HG03342 (cell line): Measurements from ENCODE around the gene PHLPP1.
A peak's percentile ranks its signal among the peaks of the same experiment; 100 is the strongest.
"Not testable (repeated sequence)": the region's sequence is repeated elsewhere in the genome, so short reads cannot be mapped to it uniquely, and the experiment has no call there.

Experiments used
- ATAC-seq: cut with Tn5 transposase; IDR thresholded peaks from one replicate; pipeline ENCODE4 v1.9.1; 2021; ENCODE audit warnings: mild to moderate bottlenecking, moderate library complexity; ENCODE audit not compliant: unreplicated experiment

The PHLPP1 gene

DNA sequence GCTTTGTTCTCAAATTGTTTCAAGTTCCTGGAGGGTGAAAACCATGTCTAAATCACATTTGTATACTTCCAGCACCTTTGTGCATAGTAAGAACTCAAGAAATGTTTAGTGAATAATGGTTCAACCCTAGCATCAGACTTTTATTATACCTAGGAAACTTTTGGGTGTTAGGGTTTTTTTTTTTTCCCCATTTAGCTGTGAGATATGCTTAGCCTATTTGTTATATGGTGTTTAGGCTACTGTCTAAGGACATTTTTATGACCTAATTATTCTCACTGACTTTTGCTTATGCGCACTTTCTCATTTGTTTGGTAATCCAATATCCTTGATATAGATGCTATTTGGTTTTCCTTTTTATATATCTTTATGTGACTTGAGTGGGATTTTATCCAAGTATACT is 164.7 kb downstream of the PHLPP1 start:
- ATAC-seq, result no peak

DNA sequence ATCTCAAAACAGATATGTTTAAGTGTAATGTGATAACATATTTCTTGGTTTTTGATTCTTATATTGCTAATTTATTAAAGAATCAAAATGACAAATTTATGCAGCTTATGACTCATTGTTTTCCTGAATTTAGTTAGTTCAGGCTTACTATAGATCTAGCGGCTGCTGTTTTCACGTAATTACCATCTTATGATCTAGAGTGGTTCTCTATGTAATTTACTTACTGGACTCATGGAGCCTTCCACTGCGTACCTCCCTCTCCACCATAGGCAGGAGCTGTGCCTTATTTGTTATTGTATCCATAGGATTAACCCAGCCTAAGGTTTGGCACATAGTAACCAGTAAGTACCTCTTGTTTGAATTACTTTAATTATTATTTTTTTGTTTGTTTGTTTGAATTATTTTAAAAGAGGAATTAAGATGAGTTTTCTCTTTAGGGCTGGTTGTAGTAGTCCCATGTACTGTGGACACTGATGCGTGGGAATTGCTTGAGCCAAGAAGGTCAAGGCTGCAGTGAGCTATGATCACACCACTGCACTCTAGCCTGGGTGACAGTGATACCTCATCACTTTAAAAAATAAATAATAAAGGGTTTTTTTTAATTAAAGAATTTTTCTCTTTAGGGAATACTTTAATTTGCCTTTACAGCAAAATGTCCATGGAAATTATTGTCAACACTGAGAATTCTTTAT is 165.5 kb downstream of the PHLPP1 start:
- no peak for ATAC-seq

DNA sequence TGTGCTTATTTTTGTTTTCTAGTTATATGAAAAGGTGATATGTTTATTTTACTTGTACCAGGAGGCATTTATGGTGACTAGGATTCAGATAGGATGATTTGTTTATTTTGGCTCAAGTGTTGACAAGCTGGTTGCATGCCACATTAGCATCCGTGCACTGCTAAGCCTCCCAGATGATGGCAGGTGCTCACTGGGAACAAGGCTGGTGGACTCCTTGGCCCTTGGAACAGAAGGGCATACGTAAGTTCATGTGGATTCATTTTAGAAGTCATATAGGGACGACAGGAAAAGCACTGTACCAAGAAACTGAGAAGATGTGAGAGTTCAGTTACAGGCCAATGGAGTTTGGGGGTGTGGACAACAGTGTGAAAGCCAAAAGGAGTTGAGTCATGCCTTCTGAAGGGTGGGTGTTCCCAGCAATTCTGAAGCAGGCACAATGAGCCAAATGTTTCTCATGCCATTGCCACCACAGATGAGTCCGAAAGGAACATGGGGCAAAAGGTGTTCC is 166.2 kb downstream of the PHLPP1 start:
- ATAC-seq, result no peak

DNA sequence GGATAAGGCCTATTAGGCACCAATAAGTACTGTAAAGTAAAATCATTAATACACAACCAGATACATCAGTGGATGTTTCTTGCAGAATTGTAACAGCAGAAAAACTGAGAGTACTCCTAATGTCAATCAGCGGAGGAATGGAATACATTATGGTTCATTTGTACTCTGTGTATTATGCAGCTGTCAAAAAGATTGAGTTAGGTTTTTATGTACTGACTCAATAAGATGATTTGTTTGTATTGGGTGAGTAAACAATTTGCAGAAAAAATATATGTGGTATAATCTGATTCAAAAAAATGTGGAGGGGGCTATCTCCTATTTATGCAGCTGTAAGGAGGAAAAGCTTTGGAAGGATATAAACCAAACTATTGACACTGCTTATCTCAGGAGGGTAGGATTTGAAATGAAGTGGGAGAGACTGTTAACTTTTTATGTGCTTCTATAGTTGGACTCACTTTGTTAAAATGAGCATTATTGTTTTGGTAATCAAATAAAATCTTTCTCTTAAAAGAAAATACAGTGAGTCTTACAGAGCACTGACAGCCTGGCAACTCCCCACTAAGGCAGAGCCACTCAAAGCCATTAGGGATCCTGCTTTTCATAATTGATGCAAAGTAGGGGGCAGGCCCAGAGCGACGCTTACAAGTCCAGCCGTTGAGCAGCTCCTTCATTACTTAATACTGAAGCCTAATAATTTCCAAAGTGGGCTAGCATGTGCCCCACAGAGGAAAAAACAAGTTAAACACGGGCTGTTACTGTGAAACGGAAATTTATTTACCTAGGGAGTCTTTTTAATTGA is 168.8 kb downstream of the PHLPP1 start:
- no peak for ATAC-seq

DNA sequence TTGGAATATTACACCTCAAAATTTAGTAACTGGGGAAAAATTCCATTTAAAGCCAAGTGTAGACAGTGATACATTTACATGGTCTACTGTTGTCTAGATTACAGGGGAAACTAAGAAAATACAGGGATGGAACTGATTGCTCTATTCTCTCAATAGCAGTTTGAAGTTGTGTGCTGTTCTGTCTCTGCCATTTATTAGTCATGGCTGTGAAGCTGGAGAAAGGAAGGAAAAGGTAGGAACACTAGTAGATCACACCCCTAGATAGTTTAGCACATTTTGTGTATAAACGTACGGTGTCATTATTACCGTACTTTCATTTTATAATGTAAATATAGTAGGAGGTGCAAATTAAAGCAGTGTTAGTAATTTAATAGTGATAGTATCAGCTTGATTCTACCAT is 170.5 kb downstream of the PHLPP1 start:
- no peak for ATAC-seq

DNA sequence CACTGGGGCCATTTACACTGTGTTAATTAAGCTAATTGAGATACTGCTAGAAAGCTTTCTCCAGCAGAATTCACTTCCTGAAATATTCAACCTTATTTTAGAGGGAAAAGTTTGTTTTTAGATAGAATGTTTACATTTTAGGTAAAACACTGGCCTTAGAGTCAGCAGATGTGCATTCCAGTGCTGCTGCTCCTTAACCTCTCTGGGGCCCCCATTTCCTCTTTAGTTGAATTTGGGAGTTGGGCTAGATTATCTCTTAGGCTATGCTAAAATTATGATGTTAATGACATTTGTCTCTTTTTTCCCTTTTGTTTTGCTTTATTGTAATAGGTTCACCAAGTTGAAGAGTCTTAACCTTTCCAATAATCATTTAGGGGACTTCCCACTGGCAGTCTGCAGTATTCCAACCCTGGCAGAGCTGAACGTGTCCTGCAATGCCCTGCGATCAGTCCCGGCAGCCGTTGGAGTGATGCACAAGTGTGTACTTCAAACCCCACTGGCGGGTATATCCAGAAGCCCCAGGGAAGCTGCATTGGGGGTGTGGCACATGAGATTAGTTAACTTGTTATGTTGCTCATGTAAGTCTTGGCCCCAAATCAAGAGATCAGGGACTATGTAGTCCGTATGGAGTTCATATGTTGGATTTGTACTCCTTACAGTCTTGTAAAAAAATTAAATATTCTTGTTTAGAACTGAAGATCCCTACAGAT is 179.5 kb downstream of the PHLPP1 start:
- no peak for ATAC-seq

DNA sequence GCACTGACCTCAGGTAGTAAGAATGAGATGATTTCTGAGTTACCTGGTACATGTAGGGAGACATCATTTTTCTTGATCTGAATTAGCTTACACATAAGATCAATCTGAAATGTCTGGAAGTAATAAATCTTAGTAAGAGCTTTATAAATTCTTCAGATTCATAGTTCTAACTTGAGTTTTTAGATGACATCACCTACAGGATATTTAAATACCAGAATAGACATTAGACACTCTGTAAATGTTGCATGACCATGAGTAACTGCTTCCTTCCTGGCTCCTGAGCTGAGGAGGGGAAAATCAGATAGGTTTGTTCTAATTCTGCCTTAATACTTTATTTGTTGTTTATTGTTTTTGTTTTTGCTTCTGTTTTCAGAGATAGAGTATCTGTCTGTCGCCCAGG is 181.8 kb downstream of the PHLPP1 start:
- no peak for ATAC-seq

DNA sequence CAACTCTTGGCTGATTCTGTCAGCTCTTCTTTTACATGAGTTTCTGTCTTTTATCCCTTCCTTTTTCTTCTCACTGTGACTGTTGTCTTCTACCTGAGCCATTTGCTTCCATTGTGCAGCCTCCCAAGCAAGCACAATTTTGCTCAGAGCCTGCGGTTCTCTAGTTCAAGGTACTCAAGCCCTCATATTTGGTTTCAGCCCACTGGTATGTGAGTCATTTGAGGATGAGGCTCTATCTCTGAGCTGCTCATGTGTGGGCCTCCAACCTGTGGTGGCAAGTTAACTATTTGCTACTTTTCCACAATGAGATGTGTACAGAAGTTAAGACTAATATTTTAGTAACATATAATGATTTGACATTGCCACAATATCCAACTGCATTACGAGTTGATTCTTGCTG is 183.0 kb downstream of the PHLPP1 start:
- ATAC-seq, result peak; percentile 95

DNA sequence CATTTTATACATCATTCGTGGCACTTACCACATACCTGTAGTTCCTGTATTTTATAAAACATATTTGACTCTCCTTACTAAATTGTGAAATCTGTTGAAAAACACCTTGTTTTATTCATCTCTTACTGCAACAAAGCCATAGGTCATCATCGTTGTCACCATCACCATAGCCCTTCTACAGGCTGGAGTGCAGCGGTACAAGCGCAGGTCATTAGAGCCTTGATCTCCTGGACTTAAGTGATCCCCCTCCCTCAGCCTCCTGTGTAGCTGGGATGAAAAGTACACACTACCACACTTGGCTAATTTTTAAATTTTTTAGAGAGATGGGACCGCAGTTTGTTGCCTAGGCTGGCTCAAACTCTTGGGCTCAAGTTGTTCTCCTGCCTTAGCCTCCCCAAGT is 184.2 kb downstream of the PHLPP1 start:
- no peak for ATAC-seq

DNA sequence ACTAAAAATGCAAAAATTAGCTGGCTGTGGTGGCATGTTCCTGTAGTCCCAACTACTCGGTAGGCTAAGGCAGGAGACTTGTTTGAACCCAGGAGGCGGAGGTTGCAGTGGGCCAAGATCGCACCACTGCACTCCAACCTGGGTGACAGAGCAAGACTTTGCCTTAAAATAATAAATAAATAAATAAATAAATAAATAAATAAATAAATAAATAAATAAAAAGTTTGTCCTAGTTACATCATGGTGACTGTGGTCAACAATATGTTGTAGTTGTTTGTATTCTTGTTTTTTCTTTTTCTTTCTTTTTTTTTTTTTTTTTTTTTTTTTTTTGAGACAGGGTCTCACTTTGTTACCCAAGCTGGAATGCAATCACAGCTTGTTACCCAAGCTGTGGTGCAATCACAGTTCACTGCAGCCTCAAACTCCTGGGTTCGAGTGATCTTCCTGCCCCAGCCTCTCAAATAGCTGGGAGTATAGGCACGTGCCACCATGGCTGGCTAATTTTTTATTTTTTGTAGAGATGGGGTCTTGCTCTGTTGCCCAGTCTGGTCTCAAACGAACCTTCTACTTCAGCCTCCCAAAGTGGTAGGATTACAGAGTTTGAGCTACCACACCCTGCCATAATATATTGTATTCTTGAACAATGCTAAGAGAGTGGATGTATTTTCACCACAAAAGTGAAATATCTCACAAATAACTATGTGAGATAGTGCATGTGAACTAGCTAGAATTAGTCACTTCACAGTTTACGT is 185.0 kb downstream of the PHLPP1 start:
- no peak for ATAC-seq

DNA sequence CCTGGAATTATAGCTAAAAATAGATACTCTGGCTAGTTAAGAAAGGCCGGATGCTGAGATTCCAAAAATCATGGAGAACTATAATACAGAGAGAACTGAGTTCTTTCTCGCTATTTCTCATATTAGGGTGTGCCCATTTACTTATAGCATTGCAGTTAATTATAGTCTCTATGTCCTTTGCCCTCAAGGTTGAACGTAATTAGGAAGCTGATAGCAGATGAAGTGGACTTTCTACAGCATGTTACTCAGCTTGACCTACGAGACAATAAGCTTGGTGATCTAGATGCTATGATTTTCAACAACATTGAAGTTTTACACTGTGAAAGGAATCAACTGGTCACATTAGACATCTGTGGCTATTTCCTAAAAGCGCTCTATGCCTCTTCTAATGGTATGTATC is 187.4 kb downstream of the PHLPP1 start:
- ATAC-seq, result no peak

DNA sequence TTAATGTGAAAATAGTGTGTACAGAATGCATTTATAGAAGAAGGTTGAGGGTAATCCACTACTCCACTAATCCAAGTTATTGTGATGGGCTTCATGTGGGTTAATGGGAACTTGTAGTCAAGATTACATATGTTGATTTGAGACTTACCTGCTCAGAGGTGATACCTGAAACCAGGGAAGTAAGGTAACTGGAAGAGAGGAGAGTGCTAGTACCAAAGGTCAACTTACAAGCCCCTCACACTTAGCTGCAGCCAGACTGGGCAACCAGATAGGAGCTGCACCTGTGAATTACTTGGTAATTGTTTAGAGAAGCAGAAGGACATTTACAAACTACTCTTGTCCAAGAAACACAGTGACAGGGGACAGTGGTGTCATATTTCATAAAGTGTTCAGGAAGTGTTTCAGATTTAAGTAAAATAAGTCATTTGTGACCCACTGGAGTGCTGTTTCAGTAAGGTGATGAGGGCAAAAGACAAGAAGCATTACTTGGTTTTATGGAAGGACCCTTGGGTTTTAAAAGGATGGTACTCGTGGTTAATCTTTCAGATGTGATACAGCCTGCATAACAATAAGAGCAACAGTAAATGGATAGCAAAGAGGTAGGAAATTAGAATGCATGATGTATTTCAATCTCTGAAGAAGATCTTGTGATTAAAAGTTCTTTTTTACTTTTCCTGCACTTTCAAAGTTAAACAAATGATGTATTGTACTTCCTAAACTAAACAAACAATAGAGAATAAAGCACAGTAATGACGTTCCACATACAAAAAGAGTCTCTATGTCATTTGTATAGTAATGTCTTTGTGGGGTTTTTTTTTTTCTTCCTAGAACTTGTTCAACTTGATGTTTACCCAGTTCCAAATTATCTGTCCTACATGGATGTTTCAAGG is 189.3 kb downstream of the PHLPP1 start:
- ATAC-seq, result no peak

DNA sequence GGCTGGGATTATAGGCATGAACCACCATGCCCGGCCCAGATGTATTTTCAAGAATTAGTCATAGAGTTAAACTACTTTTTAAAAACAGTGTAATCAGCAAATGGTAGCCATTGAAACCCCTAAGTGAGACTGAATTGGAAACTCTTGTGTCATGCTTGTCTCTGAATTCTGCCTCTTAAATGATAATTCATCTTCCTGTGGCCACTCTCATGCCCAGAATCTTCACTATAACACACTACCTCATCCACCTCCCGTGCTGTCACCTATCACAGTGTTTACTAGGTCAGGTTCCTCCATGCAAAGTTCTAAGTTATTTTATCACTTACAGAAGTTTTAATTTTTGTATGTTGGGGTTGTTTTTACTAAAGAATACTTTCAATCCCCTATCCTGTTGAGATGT is 197.5 kb downstream of the PHLPP1 start:
- ATAC-seq, result no peak

DNA sequence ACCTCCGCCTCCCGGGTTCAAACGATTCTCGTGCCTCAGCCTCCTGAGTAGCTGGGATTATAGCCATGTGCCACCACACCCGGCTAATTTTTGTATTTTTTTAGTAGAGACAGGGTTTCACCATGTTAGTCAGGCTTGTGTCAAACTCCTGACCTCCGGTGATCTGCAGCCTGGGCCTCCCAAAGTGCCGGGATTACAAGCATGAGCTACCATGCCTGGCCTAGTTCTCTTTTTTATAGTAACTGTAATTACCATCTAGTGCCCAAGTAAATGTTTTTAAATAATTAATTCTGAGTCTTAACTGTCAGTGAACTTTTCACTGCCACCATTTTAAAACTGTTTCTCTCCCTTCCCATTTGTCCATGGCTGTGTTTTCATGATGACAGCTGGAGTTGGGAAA is 198.5 kb downstream of the PHLPP1 start:
- ATAC-seq, result not testable (repeated sequence)

DNA sequence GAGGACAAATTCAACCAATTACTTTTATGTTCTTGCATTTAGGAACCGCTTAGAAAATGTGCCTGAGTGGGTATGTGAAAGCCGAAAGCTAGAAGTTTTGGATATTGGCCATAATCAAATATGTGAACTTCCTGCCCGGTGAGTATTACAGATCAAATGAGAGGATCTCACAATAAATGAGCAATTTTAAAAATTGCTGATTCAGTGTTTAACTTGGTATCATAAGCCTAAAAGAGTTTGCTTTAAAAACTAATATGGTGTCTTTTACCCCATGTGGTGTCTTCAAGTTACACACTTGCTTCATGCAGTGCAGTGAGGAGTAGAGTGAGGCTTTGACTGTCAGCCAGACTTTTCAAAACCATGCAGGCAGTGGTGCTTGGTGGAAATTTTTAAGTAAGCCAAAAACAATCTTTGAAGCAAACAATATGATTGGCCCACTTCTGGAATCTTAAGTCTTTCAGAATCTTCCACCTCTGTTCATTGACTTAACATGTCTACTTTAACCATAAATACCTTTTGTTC is 199.6 kb downstream of the PHLPP1 start:
- no peak for ATAC-seq

DNA sequence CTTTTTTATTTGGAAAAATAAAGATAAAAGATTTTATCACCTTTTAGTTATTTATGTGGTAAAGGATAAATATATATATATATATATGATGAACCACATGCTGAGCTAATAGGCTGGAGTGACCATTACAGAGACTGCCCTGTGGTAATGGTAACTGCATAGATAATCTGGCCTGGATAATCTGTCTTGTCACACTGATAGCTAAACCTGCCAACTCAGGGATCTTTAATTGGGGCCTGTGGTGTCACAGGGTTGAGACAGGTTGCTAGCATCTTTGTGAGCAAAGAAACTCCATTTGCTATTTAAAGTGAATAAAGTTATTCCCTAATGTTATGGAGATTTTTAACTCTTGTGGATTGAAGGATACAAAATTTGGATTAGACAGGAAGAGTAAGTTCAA is 203.0 kb downstream of the PHLPP1 start:
- no peak for ATAC-seq

DNA sequence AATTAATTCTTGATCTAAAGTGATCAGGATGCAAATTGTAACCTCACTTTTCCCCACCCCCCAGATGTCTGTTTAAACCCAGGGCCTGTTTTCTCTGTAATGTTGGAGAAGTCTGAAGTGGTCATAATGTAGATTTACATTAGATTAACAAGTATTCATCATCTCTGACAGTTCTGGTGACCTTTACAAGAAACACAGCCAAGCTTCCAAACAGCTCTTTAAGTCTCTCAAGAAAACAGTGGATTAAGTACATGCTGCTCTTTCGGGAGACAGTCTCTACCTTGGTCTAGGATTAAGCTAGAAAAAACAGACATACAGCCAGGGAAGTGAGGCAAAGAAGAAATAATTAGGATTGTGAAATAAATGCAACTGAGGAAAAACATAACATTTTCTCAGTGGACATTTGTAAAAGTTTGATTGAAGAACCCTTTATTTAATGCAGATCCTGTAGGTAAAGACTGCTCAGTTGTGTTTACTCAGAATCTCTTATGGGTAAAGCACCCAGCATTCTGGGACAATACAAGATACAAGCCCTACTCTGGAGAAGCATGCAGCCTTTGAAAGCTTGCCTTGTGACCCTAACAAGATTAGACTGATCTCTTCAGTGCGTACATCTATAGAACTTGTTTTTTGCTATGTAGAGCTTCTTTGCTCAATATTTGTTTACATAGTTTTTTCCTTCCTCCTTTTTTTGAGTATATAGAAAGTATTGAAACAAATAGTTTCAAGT is 203.9 kb downstream of the PHLPP1 start:
- no peak for ATAC-seq

DNA sequence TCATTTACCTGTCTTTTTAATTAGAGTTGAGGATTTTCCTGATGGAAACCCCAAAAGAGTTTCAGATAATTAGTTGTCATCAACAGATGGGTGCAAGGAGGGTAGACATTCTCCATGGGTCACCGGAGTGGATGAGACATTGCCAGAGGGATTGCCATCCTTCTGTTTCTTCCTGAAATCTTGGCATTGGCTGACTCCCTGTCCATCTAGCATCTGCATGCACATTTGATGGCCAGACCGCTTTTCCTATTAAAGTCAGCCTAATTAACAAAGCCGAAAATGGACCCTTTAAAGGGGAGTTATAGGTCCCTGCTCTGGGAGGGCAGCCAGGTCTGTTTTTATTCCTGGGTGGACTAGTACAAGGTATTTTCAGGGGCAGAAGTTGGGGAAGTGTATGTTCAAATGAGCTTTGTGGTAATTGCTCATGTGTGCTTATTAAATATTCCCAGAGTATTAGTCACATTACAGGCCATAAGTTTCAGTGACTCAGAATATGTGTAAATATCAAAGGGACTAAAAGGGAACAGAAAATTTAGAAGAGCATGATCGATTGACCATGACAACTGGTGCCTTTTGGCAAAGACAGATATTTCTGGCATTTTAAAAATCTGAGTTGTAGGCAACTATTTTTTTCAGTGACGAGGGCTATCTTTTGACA is 209.8 kb downstream of the PHLPP1 start:
- no peak for ATAC-seq

DNA sequence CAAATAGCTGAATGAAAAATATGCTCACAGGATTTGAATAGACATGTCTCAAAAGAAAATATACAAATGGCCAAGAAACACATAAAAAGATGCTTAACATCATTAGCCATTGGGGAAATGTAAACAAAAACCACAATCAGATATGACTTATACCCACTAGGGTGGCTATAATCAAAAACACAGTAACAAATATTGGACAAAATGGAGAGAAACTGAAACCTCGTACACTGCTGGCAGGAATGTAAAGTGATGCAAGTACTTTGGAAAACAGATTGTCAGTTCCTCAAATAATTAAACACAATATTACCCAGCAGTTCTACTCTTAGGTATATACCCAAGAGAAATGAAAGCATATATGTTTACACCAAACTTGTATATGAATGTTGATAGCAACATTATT is 213.0 kb downstream of the PHLPP1 start:
- ATAC-seq, result no peak
